HFF-Myc (cell line): Measurements from ENCODE around the gene FAM3D.
A peak's percentile ranks its signal among the peaks of the same experiment; 100 is the strongest.

Experiments
- DNase-seq: peaks from one replicate; pipeline ENCODE4 v3.0.0-alpha.2; 2011; ENCODE audit warnings: low read depth; ENCODE audit errors: extremely low read depth
- H3K4me3 ChIP-seq: replicated peaks from 2 replicates; pipeline ENCODE4 v1.5.1; 2011; ENCODE audit warnings: low read depth, mild to moderate bottlenecking, control low read depth, low read length
- CTCF ChIP-seq: IDR thresholded peaks from 2 replicates; pipeline ENCODE4 v1.5.1; 2012; ENCODE audit warnings: mild to moderate bottlenecking, low read depth, low read length, control low read depth; ENCODE audit errors: missing control alignments

FAM3D gene

GRCh38 chr3:58647381-58648141 is 19.0 kb downstream of the FAM3D start:
- H3K4me3 ChIP-seq = no peak overlapping the region
- DNase-seq = no peak
- no peak for TF ChIP-seq CTCF

GRCh38 chr3:58646503-58646902 is 20.1 kb downstream of the FAM3D start:
- DNase-seq = no peak
- TF ChIP-seq CTCF = no peak
- H3K4me3 ChIP-seq = no peak overlapping the region

GRCh38 chr3:58645726-58646125 is 20.8 kb downstream of the FAM3D start:
- no peak overlapping the region for H3K4me3 ChIP-seq
- no peak for DNase-seq
- TF ChIP-seq CTCF = no peak

- H3K4me3 ChIP-seq = no peak overlapping the region
- no peak for TF ChIP-seq CTCF
- no peak for DNase-seq
These were observed 23.7 kb downstream of the FAM3D start for GRCh38 chr3:58642846-58643245.

GRCh38 chr3:58640700-58641372 is 25.7 kb downstream of the FAM3D start:
- no peak overlapping the region for H3K4me3 ChIP-seq
- TF ChIP-seq CTCF = peak; percentile 95
- DNase-seq = no peak

- no peak overlapping the region for H3K4me3 ChIP-seq
- TF ChIP-seq CTCF = no peak
- no peak for DNase-seq
These were observed 26.7 kb downstream of the FAM3D start for GRCh38 chr3:58639842-58640241.
